Muscle of arm (tissue), 12 donors: ENCODE measurements around the gene PAOX. TPM values are rescaled to one million over a fixed set of nuclear protein-coding genes. Genes with fewer than 3 reads are reported as not detected.
"Not testable (repeated sequence)": the region's sequence is repeated elsewhere in the genome, so short reads cannot be mapped to it uniquely, and the experiment has no call there.

Experiments used
- DNase-seq: peaks from one replicate; pipeline ENCODE4 v3.0.0-alpha.2; 2013
- polyA plus RNA-seq, 12 donors: library from polyadenylated mRNA; unstranded; fragments of 120-200 nt; gene quantifications; one replicate each; pipeline ENCODE4 v1.2.1, GENCODE V29; 2013; ENCODE audit not compliant: insufficient read length in 12 of 12

The PAOX gene
- polyA plus RNA-seq, 12 donors = 2.5 to 4.5 (median 3.6) TPM; not detected in 2

DNA sequence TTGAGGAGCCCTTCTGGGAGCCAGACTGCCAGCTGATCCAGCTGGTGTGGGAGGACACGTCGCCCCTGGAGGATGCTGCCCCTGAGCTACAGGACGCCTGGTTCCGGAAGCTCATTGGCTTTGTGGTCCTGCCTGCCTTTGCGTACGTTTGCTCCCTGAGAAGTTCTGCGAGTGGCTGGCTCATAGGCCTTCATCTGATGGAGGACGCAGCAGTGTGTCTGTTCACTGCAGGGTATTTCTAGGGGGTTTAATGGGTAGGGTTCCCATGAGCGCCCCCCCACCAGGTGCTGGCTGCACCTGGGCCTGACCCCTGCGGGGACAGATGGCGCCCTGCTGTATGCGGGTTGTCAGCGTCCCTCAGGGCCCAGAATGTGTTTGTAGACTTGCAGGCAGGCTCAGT, 5.0 kb downstream of the PAOX start:
- no peak for DNase-seq

DNA sequence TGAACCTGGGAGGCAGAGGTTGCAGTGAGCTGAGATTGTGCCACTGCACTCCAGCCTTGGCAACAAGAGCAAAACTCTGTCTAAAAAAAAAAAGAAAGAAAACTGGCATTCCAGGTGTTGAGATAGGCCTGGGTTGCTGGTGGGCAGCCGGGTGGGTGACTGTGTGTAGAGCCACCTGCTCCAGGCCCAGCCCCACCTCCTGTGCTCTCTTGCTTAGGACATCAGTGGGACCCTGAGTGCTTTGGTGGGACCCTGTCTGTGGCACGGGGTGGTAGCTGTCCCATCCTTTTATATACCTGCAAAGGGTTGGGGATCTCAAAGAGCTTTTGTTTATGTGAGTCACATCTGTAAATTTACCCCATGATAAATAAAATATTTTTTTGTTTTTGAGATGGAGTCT, 6.2 kb downstream of the PAOX start:
- no peak for DNase-seq

DNA sequence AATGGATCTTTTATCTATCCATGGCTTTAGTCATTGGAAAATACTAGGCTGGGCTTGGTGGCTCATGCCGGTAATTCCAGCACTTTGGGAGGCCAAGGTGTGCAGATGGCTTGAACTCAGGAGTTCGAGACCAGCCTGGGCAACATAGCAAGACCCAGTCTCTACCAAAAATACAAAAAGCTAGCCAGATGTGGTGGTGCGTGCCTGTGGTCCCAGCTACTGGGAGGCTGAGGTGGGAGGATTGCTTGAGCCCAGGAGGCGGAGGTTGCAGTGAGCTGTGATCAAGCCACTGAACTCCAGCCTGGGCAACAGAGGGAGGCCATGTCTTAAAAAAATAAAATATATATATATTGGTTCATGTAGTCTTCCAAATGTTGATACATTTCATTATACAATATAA, 7.9 kb downstream of the PAOX start:
- not testable (repeated sequence) for DNase-seq

DNA sequence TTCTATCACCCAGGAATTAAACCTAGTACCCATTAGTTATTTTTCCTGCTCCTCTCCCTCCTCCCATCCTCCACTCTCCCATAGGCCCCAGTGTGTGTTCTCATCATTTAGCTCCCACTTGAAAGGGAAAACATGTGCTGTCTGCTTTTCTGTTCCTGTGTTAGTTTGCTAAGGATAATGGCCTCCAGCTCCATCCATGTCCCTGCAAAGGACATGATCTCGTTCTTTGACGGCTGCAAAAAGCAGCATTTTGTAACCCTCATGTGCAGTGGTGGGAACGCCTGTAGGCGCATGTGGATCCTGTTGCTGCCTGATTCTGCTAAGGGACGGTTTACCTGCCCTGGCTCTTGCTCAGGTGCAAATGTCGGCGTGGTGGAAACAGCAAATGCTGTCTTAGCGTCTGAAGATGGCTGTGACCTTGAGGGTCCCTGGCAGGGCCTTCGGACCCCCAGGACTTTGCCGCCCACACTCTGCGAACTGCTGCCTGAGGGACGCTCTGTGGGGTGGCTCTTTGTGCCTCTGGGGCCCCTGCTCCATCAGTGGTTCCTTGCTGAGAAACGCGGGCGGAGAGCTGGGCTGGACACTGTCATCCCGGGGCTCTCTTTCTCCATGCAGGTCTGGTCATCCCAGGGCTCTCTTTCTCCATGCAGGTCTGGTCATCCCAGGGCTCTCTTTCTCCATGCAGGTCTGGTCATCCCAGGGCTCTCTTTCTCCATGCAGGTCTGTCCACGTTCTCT, 9.3 kb downstream of the PAOX start:
- DNase-seq = no peak

DNA sequence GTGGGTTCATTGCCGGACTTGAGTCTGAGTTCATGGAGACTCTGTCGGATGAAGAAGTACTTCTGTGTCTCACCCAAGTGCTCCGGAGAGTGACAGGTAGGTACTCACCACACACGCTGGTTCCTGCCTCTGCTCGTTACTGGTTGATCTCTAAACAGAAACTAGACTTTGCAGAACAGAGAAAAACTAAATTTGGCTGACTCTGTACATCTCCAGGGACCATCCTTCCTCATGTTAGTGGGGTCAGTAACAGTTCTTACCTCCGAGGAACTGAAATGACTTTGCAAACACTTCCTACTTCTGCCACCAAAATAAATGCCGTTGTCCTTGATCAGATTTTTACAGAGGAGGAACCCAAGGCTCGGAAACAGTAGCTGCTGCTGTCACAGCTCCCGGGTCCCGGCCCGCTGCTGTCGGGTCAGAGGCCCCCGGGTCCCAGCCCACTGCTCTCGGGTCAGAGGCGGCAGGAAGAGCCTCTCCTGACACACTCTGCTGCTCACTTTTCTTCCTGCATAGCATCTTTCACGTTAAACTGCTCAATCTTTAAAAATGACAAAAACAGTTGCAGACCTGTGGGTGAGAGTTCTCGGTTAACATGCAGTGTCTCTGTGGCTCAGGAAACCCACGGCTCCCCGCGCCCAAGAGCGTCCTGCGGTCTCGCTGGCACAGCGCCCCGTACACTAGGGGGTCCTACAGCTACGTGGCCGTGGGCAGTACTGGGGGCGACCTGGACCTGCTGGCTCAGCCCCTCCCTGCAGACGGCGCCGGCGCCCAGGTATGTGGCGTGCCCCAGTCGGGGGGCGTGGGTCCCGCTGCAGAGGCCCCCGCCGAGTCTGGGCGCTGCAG, 10.1 kb downstream of the PAOX start:
- DNase-seq = no peak

DNA sequence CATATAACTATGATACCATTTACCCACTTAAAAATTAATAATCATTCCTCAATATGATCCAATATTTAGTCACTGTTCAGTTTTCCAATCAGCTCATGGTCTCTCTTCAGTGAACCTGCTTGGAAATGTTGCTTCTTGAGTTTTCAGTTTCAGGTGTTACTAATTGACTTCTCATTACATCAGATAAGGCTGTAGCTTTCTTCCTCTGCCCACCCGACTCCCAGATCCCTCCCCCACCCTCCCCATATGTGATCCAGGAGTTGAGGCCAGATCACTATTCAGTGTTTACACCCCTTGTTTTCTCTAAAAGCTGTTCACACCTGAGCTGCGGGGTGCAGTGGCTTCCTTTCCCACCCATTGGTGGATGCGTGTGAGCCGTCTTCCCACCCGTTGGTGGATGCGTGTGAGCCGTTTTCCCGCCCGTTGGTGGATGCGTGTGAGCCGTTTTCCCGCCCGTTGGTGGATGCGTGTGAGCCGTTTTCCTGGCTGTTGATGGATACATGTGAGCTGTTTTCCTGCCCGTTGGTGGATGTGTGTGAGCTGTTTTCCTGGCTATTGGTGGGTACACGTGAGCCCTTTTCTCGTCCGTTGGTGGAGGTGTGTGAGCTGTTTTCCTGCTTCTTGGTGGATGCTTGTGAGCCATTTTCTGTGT, 11.7 kb downstream of the PAOX start:
- no peak for DNase-seq

DNA sequence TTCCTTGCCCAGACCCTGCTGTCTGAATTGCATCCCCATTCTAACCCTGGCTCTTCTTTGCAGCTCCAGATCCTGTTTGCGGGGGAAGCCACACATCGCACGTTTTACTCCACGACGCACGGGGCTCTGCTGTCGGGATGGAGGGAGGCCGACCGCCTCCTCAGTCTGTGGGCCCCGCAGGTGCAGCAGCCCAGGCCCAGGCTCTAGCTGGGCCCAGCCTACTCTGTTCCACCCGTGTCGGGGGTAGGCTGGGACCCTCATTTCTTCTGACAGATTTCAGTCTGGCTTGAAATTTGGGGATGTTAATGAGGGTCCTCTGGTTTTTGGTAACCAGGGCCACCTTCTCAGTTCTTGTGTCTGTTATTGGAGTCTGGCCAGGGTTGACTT, 12.2 kb downstream of the PAOX start:
- DNase-seq = no peak

DNA sequence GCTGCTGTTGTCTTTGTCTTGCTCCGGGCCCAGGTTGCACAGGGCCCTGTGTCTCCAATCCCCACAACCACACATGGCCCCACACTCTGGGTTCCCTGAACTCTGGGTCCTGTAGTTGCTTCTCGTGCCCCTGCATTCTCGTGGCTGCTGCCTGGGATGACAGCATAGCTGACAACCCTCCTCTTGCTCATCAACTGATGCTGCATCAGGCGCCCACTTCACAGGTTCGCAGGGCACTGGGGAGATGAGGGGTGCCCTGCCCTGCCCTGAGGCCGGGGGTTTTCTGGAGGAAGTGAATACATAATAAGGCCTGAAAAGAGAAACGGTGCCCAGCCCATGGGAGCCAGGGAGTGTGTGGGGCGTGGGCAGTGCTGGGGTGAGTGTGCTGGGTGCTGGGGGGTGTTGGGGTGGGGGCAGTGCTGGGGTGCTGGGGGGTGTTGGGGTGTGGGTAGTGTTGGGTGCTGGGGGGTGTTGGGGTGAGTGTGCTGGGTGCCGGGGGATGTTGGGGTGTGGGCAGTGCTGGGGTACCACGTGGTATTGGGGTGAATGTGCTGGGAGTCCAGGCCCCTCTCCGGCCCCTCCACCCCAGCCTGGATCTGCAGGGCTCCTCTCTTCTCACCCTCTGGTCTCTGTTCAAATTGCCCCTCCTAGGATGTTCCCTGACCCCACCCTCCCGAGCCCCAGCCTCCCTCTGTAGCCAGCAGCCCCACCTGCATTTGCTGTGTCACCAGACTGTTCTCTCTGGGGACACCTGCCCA, 12.9 kb downstream of the PAOX start:
- no peak for DNase-seq

DNA sequence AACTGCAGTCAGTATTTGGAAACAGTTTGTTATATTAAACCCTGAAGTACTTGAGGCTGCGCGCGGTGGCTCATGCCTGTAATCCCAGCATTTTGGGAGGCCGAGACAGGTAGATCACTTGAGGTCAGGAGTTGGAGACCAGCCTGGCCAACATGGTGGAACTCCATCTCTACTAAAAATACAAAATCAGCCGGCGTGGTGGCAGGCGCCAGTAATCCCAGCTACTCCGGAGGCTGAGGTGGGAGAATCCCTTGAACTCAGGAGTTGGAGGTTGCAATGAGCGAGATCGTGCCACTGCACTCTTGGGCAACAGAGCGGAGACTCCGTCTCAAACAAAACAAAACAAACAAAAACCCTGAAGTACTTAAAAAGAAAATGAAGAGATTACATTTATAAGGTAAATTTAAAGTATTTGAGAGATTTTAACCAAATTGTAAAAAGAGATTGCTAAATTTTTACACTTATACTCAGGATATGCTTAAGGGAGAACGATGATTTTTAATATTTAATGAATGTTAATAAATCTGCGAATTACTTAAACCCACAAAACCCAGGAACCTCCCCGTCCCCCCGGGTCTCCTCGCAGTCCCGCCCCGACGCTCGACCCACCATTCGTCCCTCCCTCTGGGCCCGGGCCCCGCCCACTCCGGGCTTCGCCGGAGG, 14.5 kb downstream of the PAOX start:
- DNase-seq = no peak

DNA sequence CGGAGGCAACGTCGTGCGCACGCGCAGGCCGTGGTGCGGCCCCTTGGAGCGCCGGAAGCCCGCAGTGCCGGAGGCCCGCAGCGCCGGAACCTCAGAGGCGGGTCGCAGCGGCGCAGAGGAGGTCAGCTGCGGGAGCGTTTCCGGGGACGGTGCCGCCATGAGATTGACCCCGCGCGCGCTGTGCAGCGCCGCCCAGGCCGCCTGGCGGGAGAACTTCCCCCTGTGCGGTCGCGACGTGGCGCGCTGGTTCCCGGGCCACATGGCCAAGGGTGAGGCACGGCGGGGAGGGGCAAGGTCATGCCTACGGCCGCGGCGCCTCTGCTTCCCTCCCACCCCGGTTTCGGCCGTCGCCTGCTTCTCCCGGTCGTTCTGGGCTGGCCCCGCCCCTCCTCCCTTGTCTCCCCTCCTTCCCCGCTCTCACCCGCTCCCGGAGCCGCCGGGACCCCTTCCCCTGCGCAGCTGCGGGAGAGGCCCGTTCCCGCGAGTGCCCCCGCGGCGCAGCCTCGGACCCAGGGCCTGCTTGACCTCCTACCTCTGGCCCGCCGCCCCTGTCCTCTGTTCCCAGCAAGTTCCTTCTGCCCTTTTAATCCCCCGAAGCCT, 15.1 kb downstream of the PAOX start, which contains the start of gene MTG1:
Gene MTG1 (plus strand): TSS at position 94 of the 600 bp plus-strand sequence. CDS start 64 bp downstream, at position 158.
- DNase-seq = peak; percentile 95

DNA sequence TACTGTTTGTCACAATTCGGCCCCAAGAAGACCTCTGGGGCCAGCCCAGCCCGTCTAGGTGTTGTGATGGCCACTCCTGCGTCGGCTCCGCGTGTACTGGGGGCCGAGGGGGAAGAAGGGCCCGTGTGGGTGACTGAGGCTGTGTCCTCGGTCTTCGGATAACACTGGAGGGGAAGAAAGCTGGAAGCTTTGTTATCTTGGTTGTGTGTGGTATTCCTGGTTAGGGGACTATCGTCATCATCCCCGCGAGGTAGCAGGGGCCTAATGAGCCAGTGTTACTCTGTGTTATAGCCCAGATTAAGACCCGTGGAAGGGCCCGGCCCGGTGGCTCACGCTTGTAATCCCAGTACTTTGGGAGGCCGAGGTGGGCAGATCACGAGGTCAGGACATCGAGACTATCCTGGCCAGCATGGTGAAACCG, 15.7 kb downstream of the PAOX start:
- no peak for DNase-seq

DNA sequence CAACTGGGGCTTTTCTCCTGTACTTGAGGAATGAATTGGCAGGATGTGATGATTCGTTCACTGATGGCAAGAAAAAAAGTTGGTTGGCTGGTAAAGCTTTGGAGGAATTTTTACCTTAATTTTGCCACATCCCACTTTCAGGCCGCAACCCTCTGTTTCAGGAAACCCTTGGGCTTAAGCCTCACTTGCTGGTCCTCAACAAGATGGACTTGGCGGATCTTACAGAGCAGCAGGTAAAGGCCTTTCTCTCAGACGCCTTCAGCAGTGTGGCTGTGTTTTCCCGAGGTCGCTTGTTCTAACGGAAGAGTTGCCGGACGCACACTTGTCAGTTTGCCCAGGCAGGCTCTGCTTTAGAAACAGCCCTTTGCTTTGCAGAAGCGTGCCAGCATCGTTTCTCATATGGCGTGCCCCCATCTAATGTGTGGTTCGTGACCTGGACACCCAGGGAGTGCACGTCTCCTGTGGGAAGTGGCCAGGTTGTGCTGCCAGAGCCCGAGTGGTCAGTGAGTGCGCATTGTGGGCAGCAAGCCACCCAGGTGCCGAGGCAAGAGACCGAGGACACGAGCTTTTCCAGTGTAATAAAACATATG, 17.1 kb downstream of the PAOX start:
- DNase-seq = no peak

DNA sequence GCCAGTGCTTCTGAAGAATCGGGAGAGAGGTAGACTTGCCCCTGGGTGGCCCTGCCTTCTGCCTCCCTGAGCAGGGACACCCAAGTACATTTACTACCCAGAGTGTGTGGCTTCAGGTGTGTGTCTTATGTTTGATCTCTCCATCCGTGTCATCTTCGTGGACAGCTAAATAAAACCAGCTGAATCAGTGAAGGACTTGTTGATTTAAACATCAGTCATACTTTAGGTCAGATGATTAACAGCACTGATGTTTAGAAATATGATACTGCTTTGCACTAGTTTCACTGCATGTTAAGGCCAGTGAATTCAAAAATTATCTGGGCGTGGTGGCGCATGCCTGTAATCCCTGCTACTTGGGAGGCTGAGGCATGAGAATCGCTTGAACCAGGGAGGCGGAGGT, 18.9 kb downstream of the PAOX start:
- DNase-seq = no peak

DNA sequence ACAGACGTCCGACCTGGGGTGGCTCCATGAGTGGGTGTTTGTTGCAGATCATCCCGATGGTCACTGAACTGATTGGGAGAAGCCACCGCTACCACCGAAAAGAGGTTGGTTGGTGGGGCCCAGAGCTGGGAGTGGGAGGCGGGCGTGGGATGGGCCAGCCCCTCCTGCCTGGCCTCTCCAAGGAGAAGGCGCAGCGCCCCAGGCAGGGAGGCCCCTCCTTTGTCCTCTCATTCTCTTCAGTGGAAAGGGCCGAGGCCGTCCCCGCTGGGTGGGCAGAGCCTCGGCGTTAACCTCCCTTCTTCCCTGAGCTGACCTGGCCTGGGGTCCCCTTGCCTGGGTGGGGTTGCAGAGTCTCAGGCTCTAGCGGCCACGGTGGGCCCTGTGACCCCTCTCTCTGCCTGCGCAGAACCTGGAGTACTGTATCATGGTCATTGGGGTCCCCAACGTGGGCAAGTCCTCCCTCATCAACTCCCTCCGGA, 20.1 kb downstream of the PAOX start:
- no peak for DNase-seq

DNA sequence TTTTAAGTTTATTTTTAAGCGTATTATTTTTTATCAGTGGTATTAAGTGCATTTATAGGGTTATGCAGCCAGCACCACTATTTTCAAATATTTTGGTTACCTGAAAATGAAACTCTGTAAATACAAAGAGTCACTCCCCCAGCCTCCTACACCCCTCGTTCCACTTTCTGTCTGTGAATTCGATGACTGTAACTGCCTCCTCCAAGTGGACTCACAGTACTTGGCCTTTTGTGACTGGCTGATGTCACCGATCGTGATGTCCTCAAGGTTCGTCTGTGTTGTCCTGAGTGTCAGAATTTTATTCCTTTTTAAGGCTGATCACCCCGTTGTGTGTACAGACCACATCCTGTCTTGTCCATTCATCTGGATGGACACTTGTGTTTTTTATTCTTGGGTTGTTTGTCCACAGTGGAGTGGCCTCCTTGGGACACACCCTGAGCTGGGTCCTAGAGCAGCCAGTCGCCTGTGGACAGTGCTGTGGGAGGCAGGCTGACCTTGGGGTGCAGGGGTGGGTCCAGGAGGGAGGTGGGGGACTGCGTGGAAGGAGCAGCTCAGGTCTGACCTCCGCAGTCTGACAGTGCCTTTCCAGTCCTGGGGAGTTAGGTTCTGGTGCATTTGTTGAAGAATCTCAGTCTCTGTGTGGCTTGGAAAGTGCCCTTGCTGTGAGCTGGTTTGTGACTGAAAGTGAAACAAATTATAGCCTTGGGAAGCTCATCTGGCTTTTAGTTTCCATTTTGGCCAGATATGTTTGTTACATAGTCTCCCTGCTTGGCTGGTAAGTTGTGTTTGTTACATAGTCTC, 21.8 kb downstream of the PAOX start:
- no peak for DNase-seq

DNA sequence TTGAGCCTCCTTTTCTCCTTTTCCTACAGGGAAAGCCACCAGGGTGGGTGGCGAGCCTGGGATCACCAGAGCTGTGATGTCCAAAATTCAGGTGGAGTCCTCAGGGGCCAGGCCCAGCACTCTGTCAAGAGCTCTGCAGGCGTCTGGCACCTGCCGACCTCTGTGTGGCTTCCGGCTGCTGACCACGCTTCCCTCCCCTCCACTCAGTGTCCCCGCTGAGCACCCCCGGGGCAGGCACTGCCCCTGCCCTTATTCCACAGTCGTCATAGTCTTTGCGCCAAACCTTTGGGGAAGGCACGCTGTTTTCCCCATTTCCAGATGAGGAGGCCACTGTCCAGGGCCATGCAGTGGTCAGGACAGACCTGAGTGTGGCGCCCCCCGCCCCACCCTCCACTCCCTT, 22.4 kb downstream of the PAOX start:
- no peak for DNase-seq

DNA sequence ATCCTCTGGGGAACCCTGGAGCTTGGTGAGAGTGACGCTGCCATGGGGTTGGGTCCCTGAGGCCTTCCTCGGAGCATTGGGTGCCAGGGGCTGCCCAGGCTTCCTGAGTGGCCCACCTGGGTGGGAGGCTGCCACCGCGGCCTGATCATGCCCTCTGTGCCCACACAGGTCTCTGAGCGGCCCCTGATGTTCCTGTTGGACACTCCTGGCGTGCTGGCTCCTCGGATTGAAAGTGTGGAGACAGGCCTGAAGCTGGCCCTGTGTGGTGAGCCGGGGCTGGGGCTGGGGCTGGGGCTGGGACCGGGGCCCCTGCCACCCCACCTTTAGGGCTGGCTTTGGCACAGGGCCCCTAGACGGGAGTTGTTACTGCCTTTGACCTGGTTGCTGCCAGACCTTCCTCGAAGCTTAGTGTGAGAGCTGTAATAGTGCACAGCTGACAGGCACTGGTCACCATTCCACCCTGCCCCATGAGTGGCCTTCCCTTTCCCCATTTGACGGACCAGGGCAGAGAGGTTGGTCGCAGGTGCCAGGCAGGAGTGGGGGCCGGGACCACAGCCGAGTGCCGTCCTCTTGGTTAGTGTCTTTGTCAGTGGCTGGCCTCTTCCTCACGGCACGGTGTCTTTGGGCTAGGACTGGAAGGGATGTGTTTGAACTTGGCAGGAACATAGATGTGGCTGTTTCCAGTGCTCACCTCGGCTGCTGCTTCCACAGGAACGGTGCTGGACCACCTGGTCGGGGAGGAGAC, 23.1 kb downstream of the PAOX start:
- no peak for DNase-seq

DNA sequence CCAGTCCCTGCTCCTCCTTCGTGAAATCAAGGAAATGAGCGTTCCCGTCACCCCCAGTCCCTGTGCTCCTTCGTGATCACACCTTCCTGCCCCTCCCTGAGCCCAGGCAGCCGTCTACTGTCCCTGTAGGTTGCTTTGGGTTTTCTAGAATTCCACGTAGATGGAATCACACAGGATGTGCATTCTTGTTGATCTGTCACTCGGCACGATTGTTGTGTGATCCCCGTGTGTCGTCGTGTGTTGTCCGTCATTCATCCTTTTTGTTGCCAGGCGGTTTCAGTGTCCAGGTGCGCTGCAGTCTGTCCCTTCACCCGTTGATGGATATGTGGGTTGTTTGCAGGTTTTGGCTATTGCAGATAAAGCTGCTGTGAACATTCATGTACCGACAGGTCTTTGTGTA, 24.3 kb downstream of the PAOX start:
- no peak for DNase-seq

DNA sequence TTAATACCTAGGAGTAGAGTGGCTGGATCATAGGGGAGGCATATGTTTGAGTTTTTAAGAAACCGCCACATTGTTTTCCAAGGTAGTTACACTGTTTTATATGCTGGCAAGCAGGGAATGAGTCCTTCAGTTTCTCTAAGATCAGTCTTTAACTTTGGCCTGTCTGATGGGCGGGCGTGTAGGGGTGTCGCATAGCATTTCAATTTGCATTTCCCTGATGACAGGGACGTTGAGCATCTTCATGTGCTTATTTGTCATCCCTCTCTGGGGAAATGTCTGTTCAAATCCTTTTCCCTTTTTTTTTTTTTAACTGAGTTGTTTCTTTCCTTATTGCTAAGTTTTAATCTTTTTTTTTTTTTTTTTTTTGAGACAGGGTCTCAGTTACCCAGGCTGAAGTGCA, 24.7 kb downstream of the PAOX start:
- DNase-seq = no peak
